ENCODE measurements around the gene OR8I2.
"Not testable (repeated sequence)": the region's sequence is repeated elsewhere in the genome, so short reads cannot be mapped to it uniquely, and the experiment has no call there.

Gene OR8I2

DNA sequence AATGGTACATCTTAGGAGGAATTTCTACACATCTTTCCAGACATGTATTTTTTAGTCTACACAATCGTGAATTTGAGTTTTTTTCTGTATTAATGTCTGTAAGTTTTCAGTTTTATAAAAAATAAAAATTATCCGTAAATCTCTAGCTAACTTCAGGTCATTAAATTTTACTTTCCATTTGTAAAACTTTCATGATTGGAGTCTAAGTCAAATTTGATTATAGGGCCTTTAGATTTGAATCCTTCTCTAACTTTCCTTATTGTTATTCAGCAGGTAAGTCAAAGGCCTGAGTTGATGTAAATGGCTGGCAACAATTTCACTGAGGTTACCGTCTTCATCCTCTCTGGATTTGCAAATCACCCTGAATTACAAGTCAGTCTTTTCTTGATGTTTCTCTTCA, at the start of gene OR8I2:
Gene OR8I2 (plus strand): TSS at position 301 of the 400 bp plus-strand sequence. CDS start 0 bp downstream, at position 301.
- DNase-seq: no peak

DNA sequence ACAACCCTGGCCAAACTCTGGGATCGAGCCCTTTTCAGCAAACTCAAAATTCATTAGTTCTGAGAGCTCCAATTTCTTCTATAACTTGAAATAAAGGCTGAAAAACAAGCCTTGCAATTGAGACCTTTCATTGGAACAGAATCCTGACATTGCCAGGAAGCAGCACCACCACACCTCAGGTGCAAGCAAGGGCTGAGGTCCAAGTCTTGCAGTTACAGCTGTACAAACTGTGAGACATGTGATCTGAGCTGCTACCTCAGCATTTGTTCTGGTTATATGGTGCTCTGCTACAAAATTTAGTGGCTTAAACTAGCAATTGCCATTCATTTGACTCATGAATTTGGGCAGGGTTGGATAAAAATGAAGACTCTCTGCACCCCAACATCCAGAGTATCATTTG, 47.6 kb upstream of the OR8I2 start:
- DNase-seq: no peak

DNA sequence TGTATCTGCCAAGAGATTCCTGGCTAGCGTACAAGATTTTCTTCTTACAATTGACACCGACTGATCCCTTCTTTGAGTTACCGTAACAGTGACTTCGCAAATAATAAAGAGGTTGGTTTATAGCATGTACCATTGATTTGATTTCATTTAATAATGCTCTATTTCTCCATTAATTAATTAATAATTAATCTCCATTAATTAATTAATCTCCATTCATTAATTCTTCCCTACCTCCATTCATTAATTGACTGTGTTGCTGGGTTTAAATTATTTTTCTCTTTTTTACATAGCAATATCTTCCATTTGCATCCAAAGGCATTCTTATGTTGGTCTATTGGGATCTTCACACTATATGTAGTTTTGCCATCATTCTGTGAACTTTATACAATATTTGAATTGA, 44.6 kb upstream of the OR8I2 start:
- DNase-seq: no peak

DNA sequence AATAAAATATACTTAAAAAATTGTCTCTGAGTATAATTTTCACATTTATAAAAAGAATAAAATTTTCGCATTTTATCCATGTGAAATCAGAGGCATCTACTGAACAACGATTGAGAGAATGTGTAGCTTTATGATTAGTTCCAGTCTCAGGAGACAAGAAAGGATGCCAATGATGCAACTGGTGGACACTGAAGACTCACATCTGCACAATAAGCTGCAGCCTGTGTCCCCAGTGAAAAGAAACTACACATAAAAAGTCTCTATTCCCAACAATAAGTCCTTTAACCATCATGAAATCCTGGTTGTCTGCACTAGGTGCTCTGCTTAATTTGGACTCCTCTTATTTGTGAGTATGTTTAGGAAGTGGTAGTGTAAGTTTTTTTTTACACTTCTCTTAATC, 43.6 kb upstream of the OR8I2 start:
- no peak for DNase-seq

DNA sequence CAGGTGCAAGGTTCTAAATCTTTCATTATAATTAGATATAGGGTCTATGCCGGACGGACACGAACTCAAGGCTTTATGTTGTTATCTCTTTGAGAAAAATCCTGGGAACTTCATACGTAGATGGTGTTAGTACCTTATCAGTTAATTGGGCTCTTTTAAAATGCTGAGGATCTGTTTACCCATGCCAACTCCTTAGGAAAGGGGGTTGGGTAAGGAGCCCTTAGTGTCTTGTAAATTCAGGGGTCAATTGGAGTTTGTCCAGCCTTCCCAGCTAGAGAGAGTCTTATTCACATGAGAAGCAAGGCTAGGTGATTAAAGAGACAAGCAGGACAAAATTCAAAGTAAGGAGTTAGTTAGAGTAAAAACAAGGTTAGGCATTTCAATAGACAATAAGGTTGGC, 36.7 kb upstream of the OR8I2 start:
- not testable (repeated sequence) for DNase-seq

DNA sequence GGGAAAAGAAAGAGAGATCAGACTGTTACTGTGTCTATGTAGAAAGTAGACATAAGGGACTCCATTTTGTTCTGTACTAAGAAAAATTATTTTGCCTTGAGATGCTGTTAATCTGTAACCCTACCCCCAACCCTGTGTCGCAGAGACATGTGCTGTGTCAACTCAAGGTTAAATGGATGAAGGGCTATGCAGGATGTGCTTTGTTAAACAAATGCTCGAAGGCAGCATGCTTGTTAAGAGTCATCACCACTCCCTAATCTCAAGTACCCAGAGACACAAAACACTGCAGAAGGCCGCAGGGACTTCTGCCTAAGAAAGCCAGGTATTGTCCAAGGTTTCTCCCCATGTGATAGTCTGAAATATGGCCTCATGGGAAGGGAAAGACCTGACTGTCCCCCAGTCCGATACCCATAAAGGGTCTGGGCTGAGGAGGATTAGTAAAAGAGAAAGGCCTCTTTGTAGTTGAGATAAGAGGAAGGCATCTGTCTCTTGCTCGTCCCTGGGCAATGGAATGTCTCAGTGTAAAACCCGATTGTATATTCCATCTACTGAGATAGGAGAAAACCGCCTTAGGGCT, 35.4 kb upstream of the OR8I2 start:
- not testable (repeated sequence) for DNase-seq

- DNase-seq: not testable (repeated sequence)
These were observed 34.8 kb upstream of the OR8I2 start for GRCh38 chr11:56058260-56058780.

DNA sequence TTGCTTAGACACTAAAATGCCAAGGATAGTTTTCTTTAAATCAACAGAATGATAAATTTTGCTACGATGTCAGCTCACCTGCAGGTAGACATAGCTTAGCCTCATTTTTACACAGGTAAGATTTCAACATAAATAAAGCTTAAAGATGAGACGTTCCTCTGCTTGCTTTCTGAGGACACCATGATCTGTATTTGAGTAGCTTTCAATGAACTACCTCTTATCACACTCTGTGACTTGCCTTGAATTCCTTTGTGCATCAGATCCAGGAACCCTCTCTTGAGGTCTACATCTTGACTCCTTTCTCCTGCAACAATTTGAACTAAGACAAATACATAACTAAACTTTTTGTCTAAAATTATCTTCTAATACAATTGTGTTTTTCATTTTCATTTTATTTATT, 26.1 kb upstream of the OR8I2 start:
- no peak for DNase-seq

DNA sequence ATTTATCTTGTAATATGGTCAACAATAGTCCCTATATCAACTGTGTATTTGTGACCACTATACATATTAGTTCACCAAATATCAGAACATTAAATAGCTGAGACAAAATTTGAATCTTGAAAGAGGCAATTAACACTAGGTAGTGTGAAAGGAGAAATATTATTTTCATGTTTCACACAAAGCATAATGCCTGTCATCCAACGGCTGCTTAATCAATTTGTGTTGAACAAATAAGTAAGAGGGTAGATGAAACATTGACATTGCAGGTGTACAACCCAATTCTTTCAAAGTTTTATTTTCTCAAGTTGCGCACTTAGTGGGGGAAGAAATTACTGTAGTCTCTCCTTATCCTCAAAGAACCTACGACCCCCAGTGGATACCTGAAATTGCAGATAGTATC, 3.4 kb upstream of the OR8I2 start:
- DNase-seq: no peak

- no peak for DNase-seq
These were observed 10.2 kb downstream of the OR8I2 start, which contains the start of gene OR8H2 for GRCh38 chr11:56103210-56103737. OR8H2 (plus strand) TSS chr11:56103687; CDS start chr11:56105043, 1,356 bp downstream.

GRCh38 chr11:56122073-56122472, 29.0 kb downstream of the OR8I2 start, which contains the start of gene OR8H3:
OR8H3 (plus strand) TSS chr11:56122373; CDS start chr11:56122373, 0 bp downstream.
- DNase-seq: no peak

DNA sequence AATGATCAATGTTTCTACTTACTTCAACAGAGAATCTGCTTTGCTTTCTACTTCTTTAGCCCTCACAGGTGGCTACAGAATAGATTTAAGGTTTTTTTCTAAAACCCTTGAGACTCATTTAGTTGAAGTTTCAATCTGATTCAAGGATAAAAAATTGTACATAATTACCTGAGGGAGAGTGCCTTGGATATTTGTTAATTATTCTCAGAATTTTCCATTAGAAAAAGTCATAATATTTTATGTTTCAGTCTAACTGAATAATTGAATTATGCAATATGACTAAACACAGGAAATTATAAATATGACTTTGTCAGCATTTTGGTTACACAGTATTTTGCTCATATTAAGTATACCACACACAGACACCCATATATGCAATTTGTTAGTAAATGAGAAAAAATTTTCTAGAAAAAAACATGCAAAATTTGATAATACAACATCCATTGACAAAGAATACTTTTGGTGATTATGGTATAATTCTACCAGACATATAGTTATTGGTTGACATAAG, 47.1 kb downstream of the OR8I2 start, which contains the start of gene OR8J3:
Gene OR8J3 (minus strand): TSS at position 51 of the 511 bp plus-strand sequence. CDS start 2,483 bp downstream, outside the sequence.
- DNase-seq: no peak

DNA sequence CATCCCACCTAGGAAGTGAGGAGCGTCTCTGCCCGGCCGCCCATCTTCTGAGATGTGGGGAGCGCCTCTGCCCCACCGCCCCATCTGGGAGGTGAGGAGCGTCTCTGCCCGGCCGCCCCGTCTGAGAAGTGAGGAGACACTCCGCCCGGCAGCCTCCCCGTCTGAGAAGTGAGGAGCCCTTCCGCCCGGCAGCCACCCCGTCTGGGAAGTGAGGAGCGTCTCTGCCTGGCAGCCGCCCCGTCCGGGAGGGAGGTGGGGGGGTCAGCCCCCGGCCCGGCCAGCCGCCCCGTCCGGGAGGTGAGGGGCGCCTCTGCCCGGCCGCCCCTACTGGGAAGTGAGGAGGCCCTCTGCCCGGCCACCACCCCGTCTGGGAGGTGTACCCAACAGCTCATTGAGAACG, 50.6 kb downstream of the OR8I2 start:
- not testable (repeated sequence) for DNase-seq
